Psoas muscle (tissue), 8 donors: Measurements from ENCODE around the gene AQP3. TPM values are rescaled to one million over a fixed set of nuclear protein-coding genes. Genes with fewer than 3 reads are reported as not detected.

Source experiments
- ATAC-seq, 4 donors: fragments of 200-7000 bp; cut with Tn5 transposase; one replicate each; pipeline ENCODE4 v1.9.1; 2020; ENCODE audit warnings: moderate library complexity in 3 of 4, mild to moderate bottlenecking in 2 of 4
- DNase-seq, 2 donors: peaks; one replicate each; pipeline ENCODE4 v3.0.0-alpha.2; 2020
- H3K27ac ChIP-seq: fragments of 200-600 bp; one replicate; pipeline ENCODE4 v1.8.0; 2022
- H3K27me3 ChIP-seq, 3 donors: fragments of 200-600 bp in 1 of 3; one replicate each; pipeline versions ENCODE4 v1.6.1 to v1.8.0; 2013 to 2022; ENCODE audit warnings: low read length in 2 of 3, mild to moderate bottlenecking in 2 of 3, moderate library complexity in 1 of 3; ENCODE audit not compliant: insufficient read depth in 3 of 3
- H3K36me3 ChIP-seq, 2 donors: fragments of 200-600 bp in 1 of 2; one replicate each; pipeline versions ENCODE4 v1.6.1 to v1.8.0; 2013 to 2022; ENCODE audit warnings: low read depth in 1 of 2, mild to moderate bottlenecking in 1 of 2, moderate library complexity in 1 of 2; ENCODE audit not compliant: insufficient read depth in 1 of 2
- H3K4me1 ChIP-seq: fragments of 200-600 bp; one replicate; pipeline ENCODE4 v1.8.0; 2022
- H3K4me3 ChIP-seq: fragments of 200-600 bp; one replicate; pipeline ENCODE4 v1.8.0; 2022; ENCODE audit warnings: mild to moderate bottlenecking
- H3K9me3 ChIP-seq: fragments of 200-600 bp; one replicate; pipeline ENCODE4 v1.8.0; 2022
- CTCF ChIP-seq: fragments of 200-600 bp; IDR thresholded peaks from one replicate; pipeline ENCODE4 v1.8.0; 2022; ENCODE audit warnings: antibody characterized with exemption
- WGBS, 3 donors: extraction: QIAGEN DNeasy Blood & Tissue Kit; methylation state at CpG; one replicate each; pipeline versions ENCODE4 v1.1.6 to v1.1.7; 2013; 5-methylcytosine and 5-hydroxymethylcytosine counted together
- intact Hi-C, 2 donors: fragments of 100-400 bp; cut with DNase I; formaldehyde crosslinking; loops; one replicate each; pipeline versions ENCODE4 v1.11.0 to v1.14.2; 2022
- polyA plus RNA-seq, 3 donors: library from polyadenylated mRNA; stranded (reverse); fragments of 200-250 nt; gene quantifications; one replicate each; pipeline ENCODE4 v1.2.3, GENCODE V29; 2013
- total RNA-seq, 4 donors: library from RNA; stranded (reverse); fragmentation: NEBNext Ultra II Directional in 2 of 4; extraction: Animal tissue kit (Norgen Biotek cat#: 25700) in 2 of 4; gene quantifications; one replicate each; pipeline versions ENCODE4 v1.2.1 to v1.2.4, GENCODE V29; 2021 to 2023
- donor health status: healthy with polysubstance abuse.
- donor health status: DM: no; HTN: no; CAD: no; lungs with moderate emphysema.
- donor health status: Bipolar disorder and iron deficiency.
- donor health status: healthy.
- donor health status: DM: yes; HTN: yes; CAD: no.
- donor health status: DM: no; HTN: no; CAD: no.
- donor health status: DM: no; HTN: no; CAD: no.
- donor health status: DM: yes; HTN: yes; CAD: no.

The AQP3 gene
- total and polyA plus RNA-seq, 7 donors: 2.5 to 12.0 (median 4.7) TPM

- Histone ChIP-seq H3K4me3 (no peak overlapping the region), H3K27me3 (no peaks in the 10 kb centered on the region), H3K27ac (no peak overlapping the region), H3K4me1 (no peaks in the 10 kb centered on the region), H3K9me3 (no peaks in the 10 kb centered on the region), H3K36me3 (no peaks in the 10 kb centered on the region)
- no peak for DNase-seq
- intact Hi-C loops: no loop called here
- no peak for ATAC-seq
- 72 to 86% (median 74%) methylated on average over 9 to 10 of the region's 10 CpGs for WGBS, 3 donors
- TF ChIP-seq CTCF: no peak
These were observed 27.6 kb downstream of the AQP3 start for GRCh38 chr9:33419708-33420303.

GRCh38 chr9:33418090-33418489 lies 29.3 kb downstream of the AQP3 start:
- intact Hi-C loops: no loop called here

GRCh38 chr9:33416996-33417395 lies 30.4 kb downstream of the AQP3 start:
- Histone ChIP-seq H3K4me3 (no peak overlapping the region), H3K36me3 (no peaks in the 10 kb centered on the region), H3K4me1 (no peaks in the 10 kb centered on the region), H3K27me3 (no peaks in the 10 kb centered on the region), H3K9me3 (no peaks in the 10 kb centered on the region), H3K27ac (no peak overlapping the region)
- DNase-seq (no peak), ATAC-seq (no peak)
- WGBS, 3 donors: 70 to 74% (median 70%) methylated on average over 5 of the region's 5 CpGs
- no peak for TF ChIP-seq CTCF
- intact Hi-C loops: no loop called here

More at GRCh38 chr9:33418090-33418489, 29.3 kb downstream of the AQP3 start:
- no peak for TF ChIP-seq CTCF
- WGBS, 3 donors: 86 to 90% (median 87%) methylated on average over 8 of the region's 8 CpGs
- DNase-seq (no peak), ATAC-seq (no peak)
- no peaks in the 10 kb centered on the region for H3K36me3 ChIP-seq
- no peak overlapping the region for H3K27ac ChIP-seq
- no peak overlapping the region for H3K4me3 ChIP-seq
- H3K27me3 ChIP-seq: no peaks in the 10 kb centered on the region
- no peaks in the 10 kb centered on the region for H3K9me3 ChIP-seq
- H3K4me1 ChIP-seq: no peaks in the 10 kb centered on the region

- no peak overlapping the region for H3K4me3 ChIP-seq
- H3K9me3 ChIP-seq: no peaks in the 10 kb centered on the region
- no peaks in the 10 kb centered on the region for H3K4me1 ChIP-seq
- DNase-seq: peak; percentile 72 to 85
- no peak overlapping the region for H3K27ac ChIP-seq
- ATAC-seq: peak; percentile 78 to 91 (median 85)
- TF ChIP-seq CTCF: peak; percentile 75
- intact Hi-C loops: loop anchor here in 1 of 2 donors (2.0 kb wide), 1 partner anchor 39 kb away; no protein-coding TSS in a partner anchor
- no peaks in the 10 kb centered on the region for H3K27me3 ChIP-seq
- 15 to 34% (median 23%) methylated on average over 9 of the region's 9 CpGs for WGBS, 3 donors
- H3K36me3 ChIP-seq: no peaks in the 10 kb centered on the region
These were observed 31.8 kb downstream of the AQP3 start for GRCh38 chr9:33415501-33416038.
